ENCODE data around the gene RSRC1.
"Not testable (repeated sequence)": the region's sequence is repeated elsewhere in the genome, so short reads cannot be mapped to it uniquely, and the experiment has no call there.

Gene RSRC1

DNA sequence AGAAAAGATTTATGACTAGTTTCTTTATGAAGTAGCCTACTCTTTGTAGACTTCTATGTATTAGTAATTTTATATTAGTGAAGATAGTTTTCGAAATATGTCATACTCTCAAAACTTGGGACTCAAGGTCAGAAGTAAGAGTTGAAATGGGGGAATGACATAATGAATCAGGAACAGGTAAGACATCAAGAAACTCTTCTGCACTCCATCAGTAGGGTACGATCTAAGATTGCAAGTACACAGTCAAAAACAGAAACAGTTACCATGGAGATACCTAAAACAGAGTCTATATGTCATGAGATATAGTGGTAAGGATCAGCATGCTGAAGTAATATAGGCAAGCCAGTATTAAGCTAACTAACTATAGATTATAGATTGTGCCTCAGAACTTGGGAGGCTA lies 274.1 kb downstream of the RSRC1 start:
- no peak for DNase-seq (ENCODE audit: low read depth in 2 of 2, low spot score in 1 of 2)

- no peak for DNase-seq (ENCODE audit: low read depth in 2 of 2, low spot score in 1 of 2)
These were observed 285.5 kb downstream of the RSRC1 start for GRCh38 chr3:158395421-158395820.

DNA sequence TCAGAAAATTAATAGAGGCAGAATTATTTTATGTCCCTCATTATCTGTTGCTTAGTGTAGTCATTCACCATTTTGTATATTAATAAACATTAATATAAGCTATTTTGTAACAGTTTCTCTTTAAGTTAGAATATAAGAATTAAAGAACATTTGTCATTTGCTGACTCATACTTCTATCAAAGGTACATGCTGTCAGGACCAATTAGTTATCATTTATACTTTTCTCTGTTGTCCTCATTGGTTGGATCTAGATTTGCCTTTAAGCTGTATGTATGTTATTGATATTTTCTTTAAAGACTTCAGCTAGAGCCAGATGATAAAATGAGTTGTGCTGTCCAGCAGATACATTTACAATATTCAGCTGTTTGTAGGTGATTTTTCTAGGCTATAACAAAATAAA lies 292.7 kb downstream of the RSRC1 start:
- no peak for DNase-seq (ENCODE audit: low read depth in 2 of 2, low spot score in 1 of 2)

- no peak for DNase-seq (ENCODE audit: low read depth in 2 of 2, low spot score in 1 of 2)
These were observed 293.1 kb downstream of the RSRC1 start for GRCh38 chr3:158403013-158403412.

GRCh38 chr3:158404131-158404718 lies 294.3 kb downstream of the RSRC1 start:
- DNase-seq (ENCODE audit: low read depth in 2 of 2, low spot score in 1 of 2), result no peak

DNA sequence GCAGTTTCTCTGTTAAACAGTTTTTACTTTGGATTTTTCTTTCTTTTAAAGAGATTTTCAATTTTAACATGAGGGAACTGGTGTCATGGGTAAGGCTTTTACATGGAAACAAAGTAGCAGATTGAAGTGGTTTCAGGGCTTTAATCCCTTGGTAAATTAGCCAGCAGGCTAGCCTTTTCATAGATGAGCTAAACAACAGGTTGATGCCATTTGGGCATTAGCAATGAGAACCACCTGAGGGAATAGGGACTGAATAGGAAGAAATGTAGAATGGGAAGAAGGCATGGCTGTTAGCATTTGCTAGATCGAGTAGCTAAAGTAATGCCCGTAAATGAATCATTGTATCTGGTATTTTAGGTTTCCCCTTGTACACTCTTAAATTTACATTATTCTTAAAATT lies 295.6 kb downstream of the RSRC1 start:
- no peak for DNase-seq (ENCODE audit: low read depth in 2 of 2, low spot score in 1 of 2)

DNA sequence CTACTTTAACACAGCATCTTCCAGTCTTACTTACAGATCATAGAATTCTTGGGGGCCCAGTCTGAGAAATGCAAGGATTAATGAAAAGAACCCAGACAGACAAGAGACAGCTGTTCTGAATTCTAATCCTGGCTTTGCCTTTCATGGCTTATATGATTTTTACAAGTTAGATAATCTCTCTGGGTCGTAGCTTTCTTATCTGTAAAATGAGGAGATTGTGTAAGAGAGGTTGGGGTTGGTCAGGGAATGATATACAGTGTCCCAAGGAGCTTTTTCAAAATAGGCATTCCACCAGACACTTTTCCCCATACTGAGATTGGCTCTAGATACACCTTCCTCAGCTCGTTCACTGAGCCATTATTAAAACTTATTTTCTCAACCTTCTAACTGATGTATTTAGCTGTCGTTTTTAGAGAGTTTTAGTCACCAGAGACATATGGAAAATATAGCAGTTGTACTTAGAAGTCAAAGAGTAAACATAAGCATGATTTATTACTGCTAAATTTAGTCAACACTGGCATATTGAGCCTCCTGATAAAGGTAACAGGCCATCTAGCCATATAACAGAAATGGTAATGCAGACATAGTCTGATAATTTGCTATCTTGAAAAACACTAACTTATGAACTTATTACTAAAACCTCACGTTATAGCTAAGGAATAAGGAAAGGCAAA lies 298.1 kb downstream of the RSRC1 start:
- DNase-seq (ENCODE audit: low read depth in 2 of 2, low spot score in 1 of 2), result no peak

DNA sequence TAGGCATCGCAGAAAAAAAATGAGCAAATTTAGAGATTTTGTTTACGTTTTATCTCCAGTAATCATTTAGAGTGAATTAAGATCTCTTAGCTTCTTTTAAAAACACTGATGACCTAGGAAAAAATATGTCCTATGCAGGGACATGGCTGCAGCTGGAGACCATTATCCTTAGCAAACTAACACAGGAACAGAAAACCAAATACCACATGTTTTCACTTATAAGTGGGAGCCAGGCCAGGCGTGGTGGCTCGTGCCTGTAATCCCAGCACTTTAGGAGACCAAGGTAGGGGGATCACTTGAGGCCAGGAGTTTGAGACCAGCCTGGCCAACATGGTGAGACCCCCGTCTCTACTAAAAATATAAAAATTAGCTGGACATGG lies 298.6 kb downstream of the RSRC1 start:
- not testable (repeated sequence) for DNase-seq (ENCODE audit: low read depth in 2 of 2, low spot score in 1 of 2)

- no peak for DNase-seq (ENCODE audit: low read depth in 2 of 2, low spot score in 1 of 2)
These were observed 308.1 kb downstream of the RSRC1 start for GRCh38 chr3:158418035-158418434.

- no peak for DNase-seq (ENCODE audit: low read depth in 2 of 2, low spot score in 1 of 2)
These were observed 310.1 kb downstream of the RSRC1 start for GRCh38 chr3:158419820-158420653.

DNA sequence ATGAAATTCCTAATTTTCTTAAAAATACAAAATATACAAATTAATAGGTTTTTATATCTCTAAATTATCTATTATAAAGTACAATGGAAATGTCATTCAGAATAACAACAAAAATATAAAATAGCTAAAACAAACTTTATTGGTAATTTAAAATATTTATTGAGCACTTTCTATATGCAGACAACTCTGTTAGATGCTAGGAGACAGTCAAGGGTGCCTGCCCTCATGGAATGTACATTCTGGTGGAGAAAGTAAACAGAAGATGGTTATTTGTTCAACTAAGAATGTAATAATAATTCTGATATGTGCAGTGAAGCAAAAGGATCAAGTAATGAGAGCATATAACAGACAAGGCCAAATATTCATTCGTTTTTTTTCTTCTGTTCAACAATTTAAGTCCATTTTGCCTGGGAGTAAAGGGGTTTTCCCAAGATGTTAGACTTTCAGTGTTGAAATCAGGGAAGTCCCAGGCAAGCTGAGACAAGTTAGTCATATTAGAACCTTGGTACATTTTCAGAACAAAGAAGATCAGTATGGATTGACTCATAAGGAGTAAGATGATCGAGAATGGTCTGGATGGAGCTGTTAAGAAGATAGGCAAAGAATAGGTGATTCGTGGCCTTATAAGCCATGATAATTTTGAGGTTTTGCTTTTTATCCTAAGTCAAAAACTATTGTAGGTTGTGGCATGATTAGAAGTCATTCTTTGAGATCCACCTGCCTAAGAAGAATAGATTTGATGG lies 310.9 kb downstream of the RSRC1 start:
- no peak for DNase-seq (ENCODE audit: low read depth in 2 of 2, low spot score in 1 of 2)

DNA sequence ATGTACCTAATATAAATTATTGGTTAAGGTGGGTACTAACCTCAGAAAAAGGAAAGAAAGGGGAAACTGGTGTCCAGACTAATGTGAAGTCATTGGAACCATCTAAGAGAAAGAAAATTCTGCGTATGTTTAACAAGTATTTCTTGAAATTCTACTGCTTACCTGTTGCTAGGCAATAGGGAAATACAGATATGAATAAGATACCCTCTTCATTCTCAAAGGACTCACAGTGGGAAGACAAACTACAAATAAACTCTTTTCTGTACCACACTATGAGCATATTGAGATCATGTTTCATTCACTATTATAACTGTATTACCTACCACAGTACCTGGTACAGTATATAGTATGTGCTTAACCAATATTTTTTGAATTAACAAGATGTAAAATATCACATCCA lies 320.6 kb downstream of the RSRC1 start:
- DNase-seq (ENCODE audit: low read depth in 2 of 2, low spot score in 1 of 2), result no peak

DNA sequence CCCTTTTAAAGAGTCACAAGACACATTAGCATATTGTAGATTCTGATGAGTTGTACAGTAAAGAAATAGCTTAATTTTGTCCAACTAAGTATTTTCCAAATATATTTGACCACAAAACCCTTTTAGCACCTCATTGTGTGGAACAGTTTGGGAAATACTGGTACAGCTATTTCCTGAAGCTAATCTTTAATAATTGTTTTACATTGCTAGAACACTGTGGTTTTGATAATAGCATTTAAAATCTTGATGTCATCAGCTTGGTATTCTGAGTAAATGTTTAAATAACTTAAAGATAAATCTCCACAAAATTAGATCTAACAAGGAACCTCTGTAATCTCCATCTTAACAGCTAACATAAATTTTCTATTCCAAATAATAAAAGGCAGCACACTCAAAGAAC lies 321.1 kb downstream of the RSRC1 start:
- no peak for DNase-seq (ENCODE audit: low read depth in 2 of 2, low spot score in 1 of 2)

GRCh38 chr3:158431829-158432228 lies 321.9 kb downstream of the RSRC1 start:
- no peak for DNase-seq (ENCODE audit: low read depth in 2 of 2, low spot score in 1 of 2)

- no peak for DNase-seq (ENCODE audit: low read depth in 2 of 2, low spot score in 1 of 2)
These were observed 324.6 kb downstream of the RSRC1 start for GRCh38 chr3:158434412-158435038.

GRCh38 chr3:158443632-158444031 lies 333.7 kb downstream of the RSRC1 start:
- DNase-seq (ENCODE audit: low read depth in 2 of 2, low spot score in 1 of 2), result no peak

GRCh38 chr3:158447408-158447807 lies 337.5 kb downstream of the RSRC1 start:
- DNase-seq (ENCODE audit: low read depth in 2 of 2, low spot score in 1 of 2), result no peak

DNA sequence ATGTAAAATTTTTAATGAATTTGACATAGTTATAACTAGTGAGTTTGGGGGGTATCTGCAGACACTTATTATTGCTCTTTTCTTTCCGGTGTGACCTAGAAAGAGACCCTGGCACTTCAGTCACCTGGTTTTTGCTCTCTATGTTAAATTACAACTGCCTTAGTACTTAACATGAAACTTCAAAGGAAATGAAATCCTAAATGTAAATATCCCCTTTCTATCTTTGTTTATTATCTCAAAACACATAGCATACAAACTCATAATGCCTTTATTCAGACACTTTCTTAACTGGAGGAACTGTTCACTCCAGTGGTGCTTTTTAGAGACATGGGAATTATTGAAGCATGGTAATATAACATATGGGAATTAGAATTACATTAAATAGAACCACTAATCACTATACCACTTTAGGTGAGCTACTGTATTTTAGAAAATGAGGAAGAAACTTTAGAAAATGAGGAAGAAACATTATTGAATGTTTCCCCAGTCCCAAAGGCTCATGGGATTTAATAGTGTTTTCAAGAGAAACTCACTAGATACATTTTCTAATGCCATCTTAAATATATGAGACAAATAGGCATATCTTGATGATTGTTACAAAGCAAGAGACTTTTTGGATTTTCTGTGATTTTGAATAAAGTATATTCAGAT lies 341.6 kb downstream of the RSRC1 start:
- DNase-seq (ENCODE audit: low read depth in 2 of 2, low spot score in 1 of 2), result no peak

DNA sequence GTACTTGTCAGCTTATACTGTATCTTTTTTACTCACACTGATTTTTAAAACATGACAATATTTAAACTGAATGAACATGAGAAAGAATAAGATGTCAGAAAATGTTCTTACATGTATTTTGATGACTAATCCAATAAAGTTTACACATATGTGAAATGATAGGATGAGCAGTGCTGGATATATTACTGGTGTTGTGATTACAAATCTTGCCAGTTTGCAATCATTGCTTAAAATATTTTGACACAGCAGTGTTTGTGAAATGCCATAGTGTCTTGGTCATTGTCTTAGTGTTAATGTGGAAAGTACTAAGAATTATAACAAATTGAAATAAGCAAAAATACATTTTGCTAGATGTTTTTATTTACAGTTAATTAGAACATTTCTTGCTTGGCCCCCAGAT lies 342.4 kb downstream of the RSRC1 start:
- no peak for DNase-seq (ENCODE audit: low read depth in 2 of 2, low spot score in 1 of 2)

DNA sequence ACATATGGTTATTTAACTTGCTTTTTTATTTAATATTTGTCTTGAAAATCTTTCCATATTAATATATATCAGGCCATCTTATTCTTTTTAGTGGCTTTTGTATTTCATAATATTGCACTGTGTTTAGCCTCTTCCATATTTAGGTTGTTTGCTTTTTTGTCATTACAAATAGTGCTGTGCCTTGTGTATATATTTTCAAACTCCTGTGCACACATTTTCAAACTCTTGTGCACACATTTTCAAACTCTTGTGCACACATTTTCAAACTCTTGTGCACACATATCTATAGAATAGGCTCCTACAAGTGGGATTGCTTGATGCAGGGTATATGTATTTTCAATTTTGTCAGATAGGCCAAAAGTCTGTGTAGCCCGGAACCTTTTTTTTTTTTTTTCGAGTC lies 343.1 kb downstream of the RSRC1 start:
- DNase-seq (ENCODE audit: low read depth in 2 of 2, low spot score in 1 of 2), result no peak

- DNase-seq (ENCODE audit: low read depth in 2 of 2, low spot score in 1 of 2), result no peak
These were observed 344.0 kb downstream of the RSRC1 start for GRCh38 chr3:158453865-158454264.
